Endothelial cell of umbilical vein (primary cell): ENCODE results near the gene NR4A1. TPM values are rescaled to one million over a fixed set of nuclear protein-coding genes. Genes with fewer than 3 reads are reported as not detected.

Experiments used
- BruUV-seq: library from RNA; stranded (reverse); fragments of 400-500 nt; replicated peaks from 2 replicates; lab custom pipeline; 2021; lab: Mats Ljungman, UMichigan
- CTCF ChIA-PET: fragments of 300-600, 350-600 bp; sonication (Branson Sonifier 250); formaldehyde crosslinking; loops from one replicate; lab custom pipeline; 2021; ENCODE audit warnings: antibody characterized with exemption, inconsistent platforms; lab: Charles Lee
- POLR2A ChIA-PET: fragments of 300-600, 350-600 bp; sonication (Branson Sonifier 250); formaldehyde crosslinking; loops from one replicate; lab custom pipeline; 2021; ENCODE audit warnings: antibody characterized with exemption, inconsistent platforms; lab: Charles Lee
- DNase-seq: peaks from one replicate; pipeline ENCODE4 v3.0.0-alpha.2; 2011; ENCODE audit warnings: low read depth, low spot score
- FAIRE-seq: peaks from 2 replicates; lab custom pipeline; 2011; peaks lifted over from hg19 to GRCh38; lab: Jason Lieb, UNC
- H2AFZ ChIP-seq: 2 replicates; pipeline ENCODE4 v1.6.0; 2012; ENCODE audit warnings: low read depth, low read length, control low read depth, inconsistent platforms
- H3K27ac ChIP-seq: 2 replicates; pipeline ENCODE4 v1.5.1; 2011; ENCODE audit warnings: low read depth, mild to moderate bottlenecking, control low read depth, low read length, moderate library complexity; ENCODE audit not compliant: insufficient read depth
- H3K27me3 ChIP-seq, 2 experiments: 2 replicates each; pipeline versions ENCODE4 v1.6.0 to v1.6.1; 2011; ENCODE audit warnings: low read length in 2 of 2, mixed read lengths in 1 of 2; ENCODE audit not compliant: control insufficient read depth in 2 of 2, insufficient read depth in 2 of 2
- H3K36me3 ChIP-seq, 2 experiments: 2 replicates in 1 of 2; 3 replicates in 1 of 2; pipeline ENCODE4 v1.5.1; 2011; ENCODE audit warnings: low read length in 2 of 2, mild to moderate bottlenecking in 1 of 2, moderate library complexity in 1 of 2; ENCODE audit not compliant: control insufficient read depth in 2 of 2, insufficient read depth in 2 of 2; ENCODE audit errors: extremely low read depth in 1 of 2
- H3K4me1 ChIP-seq: 3 replicates; pipeline ENCODE4 v1.5.1; 2011; ENCODE audit warnings: mild to moderate bottlenecking, low read length; ENCODE audit not compliant: control insufficient read depth, insufficient read depth; ENCODE audit errors: extremely low read depth
- H3K4me2 ChIP-seq: 2 replicates; pipeline ENCODE4 v1.6.1; 2011; ENCODE audit warnings: low read length, control low read depth, mixed read lengths; ENCODE audit not compliant: insufficient read depth
- H3K4me3 ChIP-seq, 3 experiments: fragments of 200-600 bp in 1 of 3; sonication (generic), shearing (Covaris generic) in 1 of 3; replicated peaks in 1 of 3; 2 replicates each; pipeline ENCODE4 v1.5.1; 2011 to 2016; ENCODE audit warnings: control low read depth in 3 of 3, low read length in 3 of 3, mild to moderate bottlenecking in 2 of 3, inconsistent platforms in 1 of 3, low read depth in 1 of 3, moderate library complexity in 1 of 3; ENCODE audit not compliant: insufficient read depth in 1 of 3
- H3K79me2 ChIP-seq: 2 replicates; pipeline ENCODE4 v1.6.0; 2012; ENCODE audit warnings: low read length, inconsistent platforms; ENCODE audit not compliant: control insufficient read depth, insufficient read depth
- H3K9ac ChIP-seq: replicated peaks from 2 replicates; pipeline ENCODE3; 2011; ENCODE audit warnings: low read length, control low read depth; ENCODE audit not compliant: insufficient read depth; ENCODE audit errors: extremely low read depth
- H3K9me1 ChIP-seq: replicated peaks from 3 replicates; pipeline ENCODE4 v1.6.0; 2011; ENCODE audit warnings: mild to moderate bottlenecking, low read length; ENCODE audit not compliant: control insufficient read depth, insufficient read depth; ENCODE audit errors: extremely low read depth
- H3K9me3 ChIP-seq: replicated peaks from 2 replicates; pipeline ENCODE4 v1.5.1; 2012; ENCODE audit warnings: low read length, inconsistent platforms; ENCODE audit not compliant: control insufficient read depth, insufficient read depth
- H4K20me1 ChIP-seq: replicated peaks from 2 replicates; pipeline ENCODE3; 2011; ENCODE audit warnings: mild to moderate bottlenecking, low read length; ENCODE audit not compliant: control insufficient read depth, insufficient read depth; ENCODE audit errors: extremely low read depth
- CTCF ChIP-seq, 2 donors: IDR thresholded peaks; 1 replicate in 1 of 2; 2 replicates in 1 of 2; pipeline ENCODE4 v1.5.1; 2011; ENCODE audit warnings: low read length in 2 of 2, mild to moderate bottlenecking in 2 of 2, moderate library complexity in 2 of 2, control low read depth in 1 of 2, inconsistent platforms in 1 of 2, low read depth in 1 of 2; ENCODE audit not compliant: insufficient read depth in 1 of 2; ENCODE audit errors: extremely low read depth in 1 of 2
- EZH2 ChIP-seq: IDR thresholded peaks from 2 replicates; pipeline ENCODE4 v1.6.1; 2012; ENCODE audit warnings: borderline replicate concordance, low read depth, mild to moderate bottlenecking, moderate library complexity, low read length, inconsistent platforms; ENCODE audit not compliant: severe bottlenecking
- FOS ChIP-seq: IDR thresholded peaks from 2 replicates; pipeline ENCODE4 v1.6.1; 2011; ENCODE audit warnings: mild to moderate bottlenecking, low read length, moderate library complexity, borderline replicate concordance; ENCODE audit not compliant: insufficient read depth
- GATA2 ChIP-seq: IDR thresholded peaks from 2 replicates; pipeline ENCODE4 v1.7.0; 2011; ENCODE audit warnings: low read depth, mild to moderate bottlenecking, moderate library complexity, mixed read lengths, low read length; ENCODE audit not compliant: insufficient read length, insufficient read depth
- JUN ChIP-seq: IDR thresholded peaks from 2 replicates; pipeline ENCODE4 v1.6.1; 2011; ENCODE audit warnings: borderline replicate concordance, low read depth; ENCODE audit not compliant: insufficient read length, insufficient read depth
- MAX ChIP-seq: IDR thresholded peaks from 2 replicates; pipeline ENCODE4 v1.6.1; 2011; ENCODE audit not compliant: insufficient read depth, insufficient read length
- MYC ChIP-seq: IDR thresholded peaks from one replicate; pipeline ENCODE4 v1.6.1; 2011; ENCODE audit warnings: mild to moderate bottlenecking, low read depth, low read length
- POLR2A ChIP-seq: IDR thresholded peaks from 2 replicates; pipeline ENCODE4 v1.6.1; 2012; ENCODE audit warnings: low read depth, mild to moderate bottlenecking, control low read depth, low read length
- POLR2AphosphoS5 ChIP-seq: IDR thresholded peaks from 2 replicates; pipeline ENCODE4 v1.6.1; 2012; ENCODE audit warnings: low read depth, mild to moderate bottlenecking, control low read depth, low read length, moderate library complexity; ENCODE audit not compliant: insufficient read depth
- dilution Hi-C: fragments of 300-500 bp; cut with MboI; formaldehyde crosslinking; loops from one replicate; pipeline ENCODE4 v1.15.0; 2019; ENCODE audit warnings: low sequenced_read_pairs; ENCODE audit not compliant: extremely low pct_ligation_motif_present
- intact Hi-C: fragments of 100-400 bp; cut with micrococcal nuclease; formaldehyde crosslinking; loops from one replicate; pipeline ENCODE4 v1.10.0; 2022
- polyA plus RNA-seq, 4 experiments: library from polyadenylated mRNA; depleted of rRNA in 3 of 4; stranded (reverse) in 3 of 4; unstranded in 1 of 4; fragments of >200 nt; gene quantifications; 2 replicates each; pipeline versions ENCODE4 v1.2.1 to v1.2.3, GENCODE V29; 2011 to 2012; ENCODE audit warnings: missing spikeins in 1 of 4
- total RNA-seq: library from RNA; stranded (reverse); gene quantifications from 2 replicates; pipeline ENCODE4 v1.2.3, GENCODE V29; 2021

The NR4A1 gene
- total and polyA plus RNA-seq, 2 donors (not counting 3 experiments of a cell fraction or from before 2014, with no cell fraction given), result 6.8 to 18.2 TPM

GRCh38 chr12:52041695-52042123 lies 9.5 kb upstream of the NR4A1 start:
- intact Hi-C loops, result no loop called here
- DNase-seq, result no peak
- FAIRE-seq, result no peak
- dilution Hi-C loops, result no loop called here
- Histone ChIP-seq H4K20me1 (no peaks in the 10 kb centered on the region), H3K4me1 (peaks cover 33% of the 10 kb centered on the region), H3K9me3 (no peaks in the 10 kb centered on the region), H3K9me1 (no peaks in the 10 kb centered on the region), H3K4me2 (no peak overlapping the region), H3K36me3 (no peaks in the 10 kb centered on the region), H3K79me2 (no peaks in the 10 kb centered on the region), H3K27ac (no peak overlapping the region), H3K27me3 (no peaks in the 10 kb centered on the region), H2AFZ (no peak overlapping the region), H3K4me3 (no peak overlapping the region), H3K9ac (no peak overlapping the region)
- no TSS peak for BruUV-seq
- TF ChIP-seq MYC, result no peak
- no peak for TF ChIP-seq POLR2AphosphoS5
- no peak for TF ChIP-seq GATA2
- TF ChIP-seq EZH2, result no peak
- TF ChIP-seq CTCF (IDR thresholded peaks at IDR 0.05; ENCODE audit: extremely low read depth in 1 of 2, insufficient read depth in 1 of 2, low read depth in 1 of 2, low read length in 2 of 2), result no peak
- TF ChIP-seq FOS, result no peak
- no peak for TF ChIP-seq POLR2A
- TF ChIP-seq JUN, result no peak
- TF ChIP-seq MAX, result no peak
- POLR2A ChIA-PET, result no interaction called here
- CTCF ChIA-PET, result interaction anchor here (0.8 to 8.7 kb wide), 3 partner anchors 10 to 41 kb away, joined by 3 to 67 read pairs (median 3); partner anchors contain the start of gene NR4A1
